Thyroid gland (tissue), 4 donors: Measurements from ENCODE around the gene ANO7. TPM values are rescaled to one million over a fixed set of nuclear protein-coding genes. Genes with fewer than 3 reads are reported as not detected.

ENCODE experiments used
- DNase-seq, 2 donors: peaks; one replicate each; pipeline ENCODE4 v3.0.0-alpha.2; 2019
- H3K27ac ChIP-seq, 3 donors: fragments of 200-600 bp; sonication (generic); 1 replicate in 2 of 3; 2 replicates in 1 of 3; pipeline ENCODE4 v1.5.1; 2016 to 2019; ENCODE audit warnings: mild to moderate bottlenecking in 1 of 3, moderate library complexity in 1 of 3
- H3K27me3 ChIP-seq: fragments of 200-600 bp; sonication (generic); one replicate; pipeline ENCODE4 v1.5.1; 2019
- H3K36me3 ChIP-seq, 2 donors: fragments of 200-600 bp; sonication (generic); one replicate each; pipeline ENCODE4 v1.5.1; 2016 to 2019
- H3K4me1 ChIP-seq, 2 donors: fragments of 200-600 bp; sonication (generic); one replicate each; pipeline ENCODE4 v1.5.1; 2017 to 2019
- H3K4me3 ChIP-seq, 3 donors: fragments of 200-600 bp; sonication (generic); replicated peaks in 1 of 3; 1 replicate in 2 of 3; 2 replicates in 1 of 3; pipeline ENCODE4 v1.5.1; 2016; ENCODE audit warnings: mild to moderate bottlenecking in 1 of 3
- H3K9me3 ChIP-seq: fragments of 200-600 bp; sonication (generic); one replicate; pipeline ENCODE4 v1.5.1; 2017
- CTCF ChIP-seq, 6 experiments: fragments of 200-600 bp in 3 of 6; fragments of 450-650 bp in 3 of 6; sonication (generic) in 3 of 6; IDR thresholded peaks; one replicate each; pipeline ENCODE4 v1.5.1; 2016 to 2019; ENCODE audit warnings: antibody characterized with exemption in 6 of 6, mild to moderate bottlenecking in 2 of 6, inconsistent platforms in 1 of 6, moderate library complexity in 1 of 6
- POLR2A ChIP-seq, 2 donors: fragments of 450-650 bp; IDR thresholded peaks; one replicate each; pipeline ENCODE4 v1.6.1; 2017; ENCODE audit warnings: antibody characterized with exemption in 2 of 2, mild to moderate bottlenecking in 2 of 2, moderate library complexity in 1 of 2
- WGBS, 2 donors: methylation state at CpG; one replicate each; pipeline ENCODE4 v1.1.5; 2017; 5-methylcytosine and 5-hydroxymethylcytosine counted together
- intact Hi-C: fragments of 100-400 bp; cut with DNase I; formaldehyde crosslinking; loops from one replicate; pipeline ENCODE4 v1.15.1; 2023
- total RNA-seq, 4 donors: library from RNA; depleted of rRNA; stranded (reverse); fragments of >200 nt; gene quantifications; one replicate each; pipeline ENCODE4 v1.2.3, GENCODE V29; 2016

Gene ANO7
- total RNA-seq, 4 donors from 2014 or later = 0.94 to 1.8 (median 0.98) TPM; not detected in 1

- DNase-seq = no peak
- intact Hi-C loops = no loop called here
- no peaks in the 10 kb centered on the region for H3K4me1 ChIP-seq
- H3K36me3 ChIP-seq = no peaks in the 10 kb centered on the region
- 86 to 95% methylated on average over 5 to 6 of the region's 6 CpGs for WGBS, 2 donors
- no peak overlapping the region for H3K4me3 ChIP-seq
- H3K27ac ChIP-seq = no peak overlapping the region
- TF ChIP-seq CTCF (IDR thresholded peaks at IDR 0.05) (no peak), POLR2A (IDR thresholded peaks at IDR 0.05) (no peak)
- H3K27me3 ChIP-seq = no peaks in the 10 kb centered on the region
- no peaks in the 10 kb centered on the region for H3K9me3 ChIP-seq
Observed at GRCh38 chr2:241142063-241142462, 46.4 kb upstream of the ANO7 start.

- intact Hi-C loops = no loop called here
- Histone ChIP-seq H3K27me3 (no peaks in the 10 kb centered on the region), H3K9me3 (no peaks in the 10 kb centered on the region), H3K4me3 (no peak overlapping the region), H3K36me3 (no peaks in the 10 kb centered on the region), H3K4me1 (no peaks in the 10 kb centered on the region), H3K27ac (no peak overlapping the region)
- no peak for DNase-seq
- TF ChIP-seq CTCF (IDR thresholded peaks at IDR 0.05) (no peak), POLR2A (IDR thresholded peaks at IDR 0.05) (no peak)
- WGBS, 2 donors = 88 to 89% methylated on average over 9 of the region's 9 CpGs
Observed at GRCh38 chr2:241142593-241142992, 45.9 kb upstream of the ANO7 start.

DNA sequence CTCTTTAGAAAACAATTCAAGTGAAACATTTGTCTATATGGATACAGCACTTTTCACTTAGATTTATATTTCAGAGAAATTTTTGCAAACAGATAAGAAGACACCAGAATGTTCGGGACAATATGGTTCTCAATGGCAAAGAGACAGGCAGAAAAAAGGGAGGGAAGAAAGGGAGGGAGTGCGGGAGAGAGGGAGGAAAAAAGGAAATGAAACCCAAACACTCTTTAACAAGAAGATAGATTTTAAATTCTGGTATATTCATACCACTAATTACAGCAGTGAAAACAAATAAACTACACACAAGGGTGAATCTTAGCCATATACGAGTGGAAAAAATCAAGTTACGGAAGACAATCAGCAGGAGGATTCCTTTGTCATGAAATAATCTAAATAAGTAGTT lies 42.2 kb upstream of the ANO7 start:
- H3K36me3 ChIP-seq = no peaks in the 10 kb centered on the region
- peaks cover 8 to 11% of the 10 kb centered on the region in 2 donors for H3K4me1 ChIP-seq
- no peak overlapping the region for H3K4me3 ChIP-seq
- WGBS, 2 donors = 89 to 91% methylated on average over 4 of the region's 4 CpGs
- TF ChIP-seq POLR2A (IDR thresholded peaks at IDR 0.05) = no peak
- TF ChIP-seq CTCF (IDR thresholded peaks at IDR 0.05) = no peak
- H3K27ac ChIP-seq = no peak overlapping the region
- DNase-seq = no peak
- H3K27me3 ChIP-seq = no peaks in the 10 kb centered on the region
- no peaks in the 10 kb centered on the region for H3K9me3 ChIP-seq
- intact Hi-C loops = no loop called here

DNA sequence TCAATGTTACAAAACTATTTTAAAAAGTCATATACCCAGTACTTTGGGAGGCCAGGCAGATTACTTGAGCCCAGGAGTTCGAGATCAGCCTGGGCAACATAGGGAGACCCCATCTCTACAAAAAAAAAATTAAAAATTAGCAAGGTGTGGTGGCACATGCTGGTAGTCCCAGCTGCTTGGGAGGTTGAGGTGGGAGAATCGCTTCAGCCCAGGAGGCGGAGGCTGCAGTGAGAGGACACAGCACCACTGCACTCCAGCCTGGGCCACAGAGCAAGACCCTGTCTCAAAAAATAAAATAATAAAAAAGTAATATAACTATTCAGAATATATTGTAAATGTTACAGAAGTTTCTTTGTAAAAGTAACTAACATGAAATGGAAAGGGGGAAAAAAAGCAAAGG lies 41.1 kb upstream of the ANO7 start:
- intact Hi-C loops = no loop called here
- no peak overlapping the region for H3K27ac ChIP-seq
- DNase-seq = no peak
- H3K4me3 ChIP-seq = no peak overlapping the region
- peaks cover 8 to 13% of the 10 kb centered on the region in 2 donors for H3K4me1 ChIP-seq
- TF ChIP-seq CTCF (IDR thresholded peaks at IDR 0.05) = no peak
- no peak for TF ChIP-seq POLR2A (IDR thresholded peaks at IDR 0.05)
- 97 to 98% methylated on average over 3 of the region's 3 CpGs for WGBS, 2 donors
- no peaks in the 10 kb centered on the region for H3K36me3 ChIP-seq
- H3K27me3 ChIP-seq = no peaks in the 10 kb centered on the region
- no peaks in the 10 kb centered on the region for H3K9me3 ChIP-seq

- DNase-seq = no peak
- Histone ChIP-seq H3K9me3 (no peaks in the 10 kb centered on the region), H3K4me1 (peaks cover 8 to 13% of the 10 kb centered on the region in 2 donors), H3K27ac (no peak overlapping the region), H3K27me3 (no peaks in the 10 kb centered on the region), H3K4me3 (peak overlapping the region in 1 of 3 donors; percentile 94), H3K36me3 (no peaks in the 10 kb centered on the region)
- intact Hi-C loops = no loop called here
- TF ChIP-seq POLR2A (IDR thresholded peaks at IDR 0.05) (no peak), CTCF (IDR thresholded peaks at IDR 0.05) (no peak)
- 79 to 91% methylated on average over 3 to 4 of the region's 4 CpGs for WGBS, 2 donors
Observed at GRCh38 chr2:241148239-241148638, 40.2 kb upstream of the ANO7 start.
